MG63 (cell line): ENCODE results near the gene RAB31. TPM values are rescaled to one million over a fixed set of nuclear protein-coding genes. Genes with fewer than 3 reads are reported as not detected.
"Not testable (repeated sequence)": the region's sequence is repeated elsewhere in the genome, so short reads cannot be mapped to it uniquely, and the experiment has no call there.

Source experiments
- DNase-seq: peaks from one replicate; pipeline ENCODE4 v3.0.0-alpha.2; 2020
- H3K27me3 ChIP-seq: fragments of 250-450 bp; sonication (Bioruptor Pico); 2 replicates; pipeline ENCODE4 v1.5.1; 2020; ENCODE audit warnings: mild to moderate bottlenecking, moderate library complexity
- H3K36me3 ChIP-seq: fragments of 250-450 bp; sonication (Bioruptor Pico); 2 replicates; pipeline ENCODE4 v1.5.1; 2020; ENCODE audit warnings: mild to moderate bottlenecking, moderate library complexity
- H3K4me3 ChIP-seq: fragments of 250-450 bp; sonication (Bioruptor Pico); 2 replicates; pipeline ENCODE4 v1.5.1; 2020; ENCODE audit warnings: mild to moderate bottlenecking, moderate library complexity
- H3K9me3 ChIP-seq: fragments of 250-450 bp; sonication (Bioruptor Pico); 2 replicates; pipeline ENCODE4 v1.5.1; 2020; ENCODE audit warnings: mild to moderate bottlenecking, moderate library complexity
- total RNA-seq: library from RNA; depleted of rRNA; stranded (reverse); fragments of >200 nt; shearing (Covaris generic); gene quantifications from 2 replicates; pipeline ENCODE4 v1.2.3, GENCODE V29; 2014; ENCODE audit warnings: low replicate concordance

The RAB31 gene
- total RNA-seq, 1 experiment from 2014 or later = 19.5 TPM

GRCh38 chr18:9757827-9758621, 49.9 kb downstream of the RAB31 start:
- no peaks in the 10 kb centered on the region for H3K36me3 ChIP-seq
- H3K9me3 ChIP-seq = no peaks in the 10 kb centered on the region
- no peaks in the 10 kb centered on the region for H3K27me3 ChIP-seq
- H3K4me3 ChIP-seq = no peak overlapping the region
- DNase-seq = peak; percentile 4

GRCh38 chr18:9758624-9759075, 50.5 kb downstream of the RAB31 start:
- Histone ChIP-seq H3K36me3 (no peaks in the 10 kb centered on the region), H3K27me3 (no peaks in the 10 kb centered on the region), H3K9me3 (no peaks in the 10 kb centered on the region), H3K4me3 (no peak overlapping the region)
- DNase-seq = no peak

- DNase-seq = no peak
- no peaks in the 10 kb centered on the region for H3K9me3 ChIP-seq
- H3K27me3 ChIP-seq = no peaks in the 10 kb centered on the region
- H3K4me3 ChIP-seq = no peak overlapping the region
- no peaks in the 10 kb centered on the region for H3K36me3 ChIP-seq
These were observed 52.5 kb downstream of the RAB31 start for GRCh38 chr18:9760641-9761040.

- no peak overlapping the region for H3K4me3 ChIP-seq
- H3K9me3 ChIP-seq = no peaks in the 10 kb centered on the region
- no peaks in the 10 kb centered on the region for H3K27me3 ChIP-seq
- DNase-seq = no peak
- no peaks in the 10 kb centered on the region for H3K36me3 ChIP-seq
These were observed 54.4 kb downstream of the RAB31 start for GRCh38 chr18:9762526-9762925.

GRCh38 chr18:9763157-9763556, 55.1 kb downstream of the RAB31 start:
- no peaks in the 10 kb centered on the region for H3K27me3 ChIP-seq
- no peaks in the 10 kb centered on the region for H3K36me3 ChIP-seq
- no peaks in the 10 kb centered on the region for H3K9me3 ChIP-seq
- no peak for DNase-seq
- H3K4me3 ChIP-seq = no peak overlapping the region

GRCh38 chr18:9764011-9764481, 55.9 kb downstream of the RAB31 start:
- H3K9me3 ChIP-seq = no peaks in the 10 kb centered on the region
- no peak overlapping the region for H3K4me3 ChIP-seq
- DNase-seq = no peak
- H3K36me3 ChIP-seq = no peaks in the 10 kb centered on the region
- H3K27me3 ChIP-seq = no peaks in the 10 kb centered on the region

- Histone ChIP-seq H3K9me3 (no peaks in the 10 kb centered on the region), H3K36me3 (no peaks in the 10 kb centered on the region), H3K27me3 (no peaks in the 10 kb centered on the region), H3K4me3 (no peak overlapping the region)
- DNase-seq = no peak
These were observed 57.4 kb downstream of the RAB31 start for GRCh38 chr18:9765501-9765900.

GRCh38 chr18:9766076-9766481, 58.0 kb downstream of the RAB31 start:
- Histone ChIP-seq H3K4me3 (no peak overlapping the region), H3K27me3 (no peaks in the 10 kb centered on the region), H3K36me3 (no peaks in the 10 kb centered on the region), H3K9me3 (no peaks in the 10 kb centered on the region)
- DNase-seq = no peak

GRCh38 chr18:9766740-9767139, 58.6 kb downstream of the RAB31 start:
- no peaks in the 10 kb centered on the region for H3K27me3 ChIP-seq
- H3K4me3 ChIP-seq = no peak overlapping the region
- DNase-seq = no peak
- H3K9me3 ChIP-seq = no peaks in the 10 kb centered on the region
- H3K36me3 ChIP-seq = no peaks in the 10 kb centered on the region

- H3K9me3 ChIP-seq = not testable (repeated sequence)
These were observed 60.1 kb downstream of the RAB31 start for GRCh38 chr18:9768071-9768691.

GRCh38 chr18:9770111-9770510, 62.0 kb downstream of the RAB31 start:
- not testable (repeated sequence) for H3K27me3 ChIP-seq, H3K4me3 ChIP-seq, H3K36me3 ChIP-seq, DNase-seq, H3K9me3 ChIP-seq

More at GRCh38 chr18:9768071-9768691, 60.1 kb downstream of the RAB31 start:
- not testable (repeated sequence) for H3K27me3 ChIP-seq, H3K4me3 ChIP-seq, DNase-seq, H3K36me3 ChIP-seq

- peak; percentile 76 for DNase-seq
These were observed 63.3 kb downstream of the RAB31 start for GRCh38 chr18:9771261-9771976.

GRCh38 chr18:9771977-9772660, 64.0 kb downstream of the RAB31 start:
- DNase-seq = no peak
- H3K4me3 ChIP-seq = no peak overlapping the region
- H3K27me3 ChIP-seq = no peaks in the 10 kb centered on the region
- H3K36me3 ChIP-seq = no peaks in the 10 kb centered on the region
- no peaks in the 10 kb centered on the region for H3K9me3 ChIP-seq

More at GRCh38 chr18:9771261-9771976, 63.3 kb downstream of the RAB31 start:
- Histone ChIP-seq H3K27me3 (no peaks in the 10 kb centered on the region), H3K9me3 (no peaks in the 10 kb centered on the region), H3K4me3 (no peak overlapping the region), H3K36me3 (no peaks in the 10 kb centered on the region)

GRCh38 chr18:9772847-9773677, 65.0 kb downstream of the RAB31 start:
- no peaks in the 10 kb centered on the region for H3K27me3 ChIP-seq
- no peaks in the 10 kb centered on the region for H3K36me3 ChIP-seq

GRCh38 chr18:9774150-9774549, 66.0 kb downstream of the RAB31 start:
- Histone ChIP-seq H3K9me3 (no peaks in the 10 kb centered on the region), H3K4me3 (no peak overlapping the region), H3K27me3 (no peaks in the 10 kb centered on the region), H3K36me3 (no peaks in the 10 kb centered on the region)
- no peak for DNase-seq

More at GRCh38 chr18:9772847-9773677, 65.0 kb downstream of the RAB31 start:
- DNase-seq = no peak
- Histone ChIP-seq H3K9me3 (no peaks in the 10 kb centered on the region), H3K4me3 (no peak overlapping the region)

GRCh38 chr18:9775178-9775577, 67.1 kb downstream of the RAB31 start:
- no peaks in the 10 kb centered on the region for H3K36me3 ChIP-seq
- H3K9me3 ChIP-seq = no peaks in the 10 kb centered on the region
- no peak overlapping the region for H3K4me3 ChIP-seq
- DNase-seq = no peak
- no peaks in the 10 kb centered on the region for H3K27me3 ChIP-seq
